ENCODE measurements around the gene DAAM1. TPM values are rescaled to one million over a fixed set of nuclear protein-coding genes. Genes with fewer than 3 reads are reported as not detected.

DAAM1 gene
- total RNA-seq, 1 donor = 5.9 TPM

GRCh38 chr14:59356767-59357166, 168.3 kb downstream of the DAAM1 start:
- DNase-seq (ENCODE audit: low read depth in 2 of 3, low spot score in 2 of 3) = no peak

GRCh38 chr14:59358102-59358501, 169.6 kb downstream of the DAAM1 start:
- peak in 1 of 3 donors; percentile 25 for DNase-seq (ENCODE audit: low read depth in 2 of 3, low spot score in 2 of 3)

GRCh38 chr14:59358784-59359183, 170.3 kb downstream of the DAAM1 start:
- no peak for DNase-seq (ENCODE audit: low read depth in 2 of 3, low spot score in 2 of 3)

- DNase-seq (ENCODE audit: low read depth in 2 of 3, low spot score in 2 of 3) = peak in 1 of 3 donors; percentile 20
Measured at GRCh38 chr14:59359431-59360124, 171.1 kb downstream of the DAAM1 start.

DNA sequence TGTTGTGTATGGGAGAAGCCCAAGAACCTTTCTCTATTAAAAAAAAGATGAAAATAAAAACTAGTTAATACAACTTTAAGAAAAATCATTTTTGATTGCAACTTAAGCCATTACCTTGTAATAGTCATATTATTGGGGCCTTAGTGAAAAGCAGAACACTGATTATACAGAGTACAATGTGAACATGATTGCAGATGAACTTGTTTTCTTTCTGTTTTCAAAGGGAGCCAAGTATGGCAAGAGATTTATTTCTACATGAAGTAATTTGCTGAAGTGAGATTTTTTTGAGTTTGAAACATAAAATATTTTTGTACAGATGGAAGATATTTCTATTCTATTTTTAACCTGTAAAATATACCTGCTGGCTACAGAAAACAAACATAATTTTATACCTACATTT, 171.8 kb downstream of the DAAM1 start:
- no peak for DNase-seq (ENCODE audit: low read depth in 2 of 3, low spot score in 2 of 3)

DNA sequence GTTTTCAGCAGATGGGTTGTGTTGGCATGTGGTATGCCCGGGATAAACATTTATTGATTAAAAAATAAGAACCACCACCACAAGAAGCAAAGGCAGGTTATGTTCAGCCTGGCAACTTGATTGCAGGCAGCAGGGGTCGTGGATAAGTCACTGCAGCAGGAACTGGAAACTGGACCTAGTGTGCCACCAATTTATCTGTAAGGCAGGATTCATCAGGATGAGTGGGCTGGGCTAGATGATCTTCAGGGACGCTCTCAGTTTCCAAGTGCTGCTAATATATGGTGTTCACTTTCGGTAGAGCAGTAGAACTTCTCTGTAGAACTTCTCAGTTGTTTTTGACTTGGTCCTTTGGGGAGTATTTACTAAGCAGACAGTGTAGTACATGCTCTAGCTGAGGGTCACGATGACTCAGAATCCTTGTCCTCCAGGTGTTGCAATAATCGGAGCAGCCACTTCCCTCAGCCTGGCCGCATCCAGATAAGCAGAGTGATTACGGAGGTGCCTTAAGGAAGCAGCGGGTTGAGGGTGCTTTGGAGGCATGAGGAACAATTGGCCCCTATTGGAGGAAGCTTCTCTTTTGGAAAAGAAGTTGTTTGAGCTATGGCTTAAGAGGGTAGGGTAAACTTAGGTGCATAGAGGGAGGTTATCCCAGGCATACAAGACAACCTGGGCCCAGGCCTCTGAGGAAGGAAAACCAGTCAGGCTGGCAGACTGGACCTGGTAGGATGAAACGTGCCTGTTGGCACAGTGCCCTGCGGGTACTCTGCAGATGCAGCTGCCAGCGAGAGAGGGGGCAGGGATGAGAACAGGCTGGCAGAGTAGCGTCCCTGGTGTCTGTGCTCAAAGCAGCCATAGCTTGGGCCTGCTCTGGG, 172.7 kb downstream of the DAAM1 start:
- peak in 2 of 3 donors; percentile 44 to 77 for DNase-seq (ENCODE audit: low read depth in 2 of 3, low spot score in 2 of 3)

DNA sequence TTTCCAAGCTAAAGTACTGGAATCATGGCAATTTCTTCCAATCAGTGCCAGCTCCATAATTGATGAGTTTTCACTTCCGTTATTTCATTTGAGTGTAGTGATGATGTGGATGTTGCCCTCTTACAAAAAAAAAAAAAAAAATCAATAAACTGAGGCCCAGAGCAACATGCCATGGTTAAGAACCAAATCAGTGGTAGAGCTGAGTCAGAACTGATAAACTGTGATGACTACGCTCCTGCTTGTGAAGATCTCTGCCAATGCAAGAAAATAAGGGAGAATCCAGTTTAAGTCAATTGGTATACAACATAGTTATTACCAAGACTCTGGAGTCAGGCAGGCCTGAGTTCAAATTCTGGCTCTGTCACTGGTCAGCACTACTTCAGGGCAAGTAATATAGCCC, 174.0 kb downstream of the DAAM1 start:
- no peak for DNase-seq (ENCODE audit: low read depth in 2 of 3, low spot score in 2 of 3)

DNA sequence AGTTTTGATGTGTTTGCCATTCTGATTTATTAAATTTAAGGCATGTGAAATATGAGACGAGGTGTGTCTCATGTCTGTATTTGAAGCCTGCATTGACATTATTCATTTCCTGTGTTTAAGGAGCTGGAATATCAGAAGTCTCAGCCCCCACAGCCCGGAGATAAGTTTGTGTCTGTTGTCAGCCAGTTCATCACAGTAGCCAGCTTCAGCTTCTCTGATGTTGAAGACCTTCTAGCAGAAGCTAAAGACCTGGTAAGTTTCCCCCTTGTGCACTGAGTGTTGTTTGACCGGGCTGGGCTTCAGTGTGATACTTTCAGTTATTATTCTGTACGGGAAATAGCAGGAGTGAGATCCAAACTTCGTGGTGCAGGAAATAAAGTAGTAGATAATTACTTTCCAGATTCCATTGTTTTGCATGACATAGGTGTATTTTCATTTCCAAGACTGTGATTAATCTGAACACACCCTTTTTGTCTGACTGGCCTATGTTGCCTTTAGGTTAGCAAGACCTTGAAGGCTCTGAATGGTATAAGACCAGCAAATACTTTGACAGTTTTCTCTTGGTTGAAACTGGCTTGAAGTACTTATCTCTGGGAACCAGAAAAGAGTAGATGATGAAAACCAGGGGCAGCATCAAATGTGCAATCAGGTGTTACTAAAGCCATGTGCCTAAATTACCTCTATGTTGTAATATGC, 175.2 kb downstream of the DAAM1 start:
- no peak for DNase-seq (ENCODE audit: low read depth in 2 of 3, low spot score in 2 of 3)

DNA sequence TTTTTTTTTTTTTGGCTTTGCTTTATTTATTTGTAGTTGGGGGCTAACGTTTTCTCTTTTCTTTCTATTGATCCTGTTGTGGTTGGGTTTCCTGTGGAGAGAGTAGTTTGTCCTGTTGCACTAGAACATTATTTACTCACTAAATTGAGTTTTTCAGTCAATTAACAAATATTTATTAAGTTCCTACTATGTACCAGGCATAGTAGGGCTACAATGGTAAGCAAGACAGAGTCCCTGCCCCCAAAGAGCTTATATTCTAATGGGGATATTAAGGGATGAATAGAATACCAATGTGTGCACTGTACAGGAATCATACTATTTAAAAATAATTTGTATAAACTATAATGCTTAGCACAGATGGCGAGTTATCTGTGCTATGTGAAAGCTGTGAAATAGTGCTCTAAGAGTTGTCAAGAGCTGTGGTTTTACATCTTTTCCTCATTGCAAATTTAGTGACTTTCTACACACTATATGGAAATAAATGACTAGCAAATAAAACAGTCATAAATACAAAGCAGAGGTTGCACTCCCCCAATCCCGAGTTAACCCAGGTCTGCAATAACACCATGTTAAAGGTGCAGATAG, 181.8 kb downstream of the DAAM1 start:
- DNase-seq (ENCODE audit: low read depth in 2 of 3, low spot score in 2 of 3) = no peak

DNA sequence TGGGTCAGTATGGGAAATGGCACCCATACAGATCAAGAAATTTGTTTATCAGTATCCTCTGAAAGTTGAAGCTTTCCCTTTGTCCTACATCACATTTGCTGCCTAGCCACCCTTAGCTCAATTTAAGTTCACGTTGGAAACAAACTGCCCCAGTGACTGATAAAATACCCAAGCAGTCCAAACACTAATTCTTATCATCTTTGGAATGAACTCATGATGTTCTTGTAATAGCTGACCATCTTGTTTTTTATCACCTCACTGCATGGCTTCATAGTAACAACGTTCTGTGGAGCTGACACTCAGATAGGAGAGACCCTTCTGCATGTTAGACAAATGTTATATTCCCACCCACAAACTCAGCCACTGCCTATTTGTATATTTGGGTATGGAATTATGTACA, 183.3 kb downstream of the DAAM1 start:
- no peak for DNase-seq (ENCODE audit: low read depth in 2 of 3, low spot score in 2 of 3)

DNA sequence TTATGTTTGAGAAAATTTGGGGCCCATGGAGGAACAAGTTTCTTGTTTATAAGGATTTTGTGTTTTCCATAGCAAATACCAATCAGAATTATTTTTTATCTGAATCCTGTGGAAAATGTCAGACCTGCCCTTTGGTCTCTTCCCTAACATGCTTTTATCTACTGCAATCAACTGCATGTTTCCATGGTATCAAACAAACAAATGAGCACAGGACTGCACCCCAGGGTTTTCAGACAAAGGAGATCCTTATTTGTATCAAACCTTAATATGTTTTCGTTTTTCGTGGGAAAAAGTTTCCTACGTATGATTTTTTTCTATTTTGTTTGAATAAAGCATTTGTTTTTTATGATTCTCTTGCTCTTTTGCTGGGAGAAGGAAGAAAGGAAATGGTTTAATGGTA, 185.6 kb downstream of the DAAM1 start:
- DNase-seq (ENCODE audit: low read depth in 2 of 3, low spot score in 2 of 3) = no peak

- DNase-seq (ENCODE audit: low read depth in 2 of 3, low spot score in 2 of 3) = no peak
Measured at GRCh38 chr14:59376686-59377085, 188.2 kb downstream of the DAAM1 start.

DNA sequence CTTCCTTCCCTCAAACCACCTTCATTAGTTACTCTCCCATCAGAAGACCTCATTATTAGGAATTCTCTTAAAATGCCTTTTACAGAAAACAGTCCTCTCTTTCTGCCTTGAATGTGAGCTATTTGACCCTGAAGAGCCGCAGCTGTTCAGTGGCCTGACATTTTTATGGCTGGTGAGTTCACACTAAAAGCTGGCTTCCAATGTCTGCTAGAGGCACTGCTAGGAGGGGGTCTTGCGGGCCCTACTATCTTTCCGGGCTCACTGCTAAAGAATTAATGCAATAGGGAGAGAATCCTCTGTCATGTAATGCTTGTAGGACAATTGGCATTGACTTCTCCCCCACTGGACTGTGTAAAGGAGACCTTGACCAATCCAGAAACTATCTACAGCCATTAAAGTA, 189.0 kb downstream of the DAAM1 start:
- no peak for DNase-seq (ENCODE audit: low read depth in 2 of 3, low spot score in 2 of 3)

GRCh38 chr14:59377991-59378601, 189.6 kb downstream of the DAAM1 start:
- no peak for DNase-seq (ENCODE audit: low read depth in 2 of 3, low spot score in 2 of 3)

DNA sequence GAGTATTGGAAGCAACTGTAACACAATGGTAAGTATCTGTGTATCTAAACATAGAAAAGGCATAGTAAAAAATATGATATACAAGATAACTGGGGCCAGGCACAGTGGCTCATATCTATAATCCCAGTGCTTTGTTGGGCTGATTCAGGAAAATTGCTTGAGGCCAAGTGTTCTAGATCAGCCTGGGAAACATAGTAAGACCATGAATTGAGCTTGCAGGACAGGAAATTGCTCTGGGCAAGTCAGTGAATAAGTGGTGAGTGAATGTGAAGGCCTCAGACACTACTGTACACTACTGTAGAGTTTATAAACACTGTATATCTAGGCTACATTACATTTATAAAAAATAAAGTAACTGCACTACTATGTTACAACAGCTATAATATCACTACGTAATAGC, 201.5 kb downstream of the DAAM1 start:
- DNase-seq (ENCODE audit: low read depth in 2 of 3, low spot score in 2 of 3) = no peak

DNA sequence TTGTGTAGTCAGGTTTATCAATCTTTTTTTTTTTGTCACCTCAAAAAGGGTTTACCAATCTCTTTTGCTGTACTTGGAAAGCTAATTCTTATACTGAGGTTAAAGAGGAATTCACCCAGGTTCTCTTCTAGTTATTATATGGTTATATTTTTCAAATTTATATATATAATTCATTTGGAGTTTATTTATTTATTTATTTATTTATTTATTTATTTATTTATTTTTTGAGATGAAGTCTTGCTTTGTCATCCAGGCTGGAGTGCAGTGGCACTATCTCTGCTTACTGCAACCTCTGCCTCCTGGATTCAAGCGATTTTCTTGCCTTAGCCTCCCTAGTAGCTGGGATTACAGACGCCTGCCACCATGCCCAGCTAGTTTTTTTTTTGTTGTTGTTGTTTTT, 202.9 kb downstream of the DAAM1 start:
- DNase-seq (ENCODE audit: low read depth in 2 of 3, low spot score in 2 of 3) = no peak

GRCh38 chr14:59394268-59394667, 205.8 kb downstream of the DAAM1 start:
- DNase-seq (ENCODE audit: low read depth in 2 of 3, low spot score in 2 of 3) = no peak

- DNase-seq (ENCODE audit: low read depth in 2 of 3, low spot score in 2 of 3) = no peak
Measured at GRCh38 chr14:59395672-59396071, 207.2 kb downstream of the DAAM1 start.

DNA sequence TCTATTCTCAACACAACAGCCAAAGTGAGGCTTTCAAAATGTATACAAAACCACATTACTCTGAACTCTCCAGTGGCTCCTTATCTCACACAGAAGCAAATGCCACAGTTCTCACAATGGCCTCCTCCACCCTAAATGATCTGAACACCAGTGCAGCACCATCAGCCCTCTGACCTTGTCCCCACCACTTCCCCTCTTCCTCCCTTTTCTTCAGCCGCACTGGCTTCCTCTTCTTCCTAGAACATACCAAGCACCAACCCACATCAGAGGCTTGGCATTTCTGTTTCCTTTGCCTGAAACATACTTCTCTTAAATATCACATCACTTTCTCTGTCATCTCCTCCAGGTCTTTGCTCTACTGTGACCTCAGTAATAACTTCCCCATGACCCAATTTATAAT, 210.4 kb downstream of the DAAM1 start:
- DNase-seq (ENCODE audit: low read depth in 2 of 3, low spot score in 2 of 3) = peak in 2 of 3 donors; percentile 35 to 85

DNA sequence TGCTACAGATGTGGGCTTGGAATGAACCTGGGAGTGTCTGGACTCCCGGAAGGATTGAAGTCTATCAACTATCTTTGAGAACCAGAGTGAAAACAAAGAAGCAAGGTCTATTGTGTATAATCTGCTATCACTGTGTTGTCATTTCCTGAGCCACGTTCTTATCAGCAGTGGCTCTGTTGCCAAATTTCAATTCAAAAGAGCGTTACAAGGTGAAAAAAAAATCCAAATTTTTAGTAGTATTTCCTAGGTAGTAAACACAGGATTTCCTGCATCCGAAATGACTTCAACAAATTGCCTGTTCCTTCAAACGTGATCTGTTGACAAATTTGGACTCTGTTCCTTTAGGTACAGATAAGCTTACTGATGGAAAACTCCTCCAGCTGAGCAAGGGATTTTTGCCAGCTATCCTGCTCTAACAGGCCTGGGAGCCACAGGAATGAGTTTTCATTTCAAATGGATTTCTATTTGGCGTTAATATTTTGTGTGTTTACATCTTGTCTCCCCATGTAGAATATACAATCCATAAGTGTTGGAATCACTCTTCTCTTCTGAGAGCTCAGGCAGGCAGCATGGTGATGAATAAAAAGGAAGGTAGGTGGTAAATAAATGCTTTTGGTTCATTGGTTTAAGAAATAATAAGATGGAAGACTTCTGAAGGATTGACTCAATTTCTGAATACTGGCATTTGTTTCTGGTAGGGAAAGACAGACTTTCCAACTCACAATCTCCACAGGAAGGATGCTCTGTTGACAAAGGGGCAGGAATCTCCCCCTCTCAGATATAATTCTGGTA, 218.2 kb downstream of the DAAM1 start:
- DNase-seq (ENCODE audit: low read depth in 2 of 3, low spot score in 2 of 3) = no peak
